Mesodermal cell (in vitro differentiated cells): ENCODE measurements around the gene CDK15.

Source experiments
- H3K27ac ChIP-seq: 2 replicates; pipeline ENCODE4 v1.7.0; 2013; ENCODE audit warnings: mild to moderate bottlenecking, low read depth, low read length, moderate library complexity; ENCODE audit not compliant: severe bottlenecking
- H3K36me3 ChIP-seq: 2 replicates; pipeline ENCODE4 v1.7.1; 2013; ENCODE audit warnings: mild to moderate bottlenecking, low read length, moderate library complexity; ENCODE audit not compliant: control insufficient read depth, insufficient read depth
- H3K4me1 ChIP-seq: one replicate; pipeline ENCODE4 v1.7.1; 2013; ENCODE audit warnings: mild to moderate bottlenecking, low read length; ENCODE audit not compliant: insufficient read depth, control insufficient read depth, poor library complexity, severe bottlenecking
- H3K4me3 ChIP-seq: 2 replicates; pipeline ENCODE4 v1.7.0; 2013; ENCODE audit warnings: low read length, control low read depth, mild to moderate bottlenecking; ENCODE audit not compliant: insufficient read depth, poor library complexity, severe bottlenecking; ENCODE audit errors: extremely low read depth
- H3K9me3 ChIP-seq: 2 replicates; pipeline ENCODE4 v1.7.1; 2013; ENCODE audit warnings: mild to moderate bottlenecking, low read length, moderate library complexity; ENCODE audit not compliant: control insufficient read depth
- WGBS, 2 experiments: methylation state at CpG; one replicate each; pipeline ENCODE4 v1.1.5; 2013; ENCODE audit warnings: missing lambda C conversion rate in 2 of 2; ENCODE audit not compliant: insufficient coverage in 2 of 2; 5-methylcytosine and 5-hydroxymethylcytosine counted together

Gene CDK15

DNA sequence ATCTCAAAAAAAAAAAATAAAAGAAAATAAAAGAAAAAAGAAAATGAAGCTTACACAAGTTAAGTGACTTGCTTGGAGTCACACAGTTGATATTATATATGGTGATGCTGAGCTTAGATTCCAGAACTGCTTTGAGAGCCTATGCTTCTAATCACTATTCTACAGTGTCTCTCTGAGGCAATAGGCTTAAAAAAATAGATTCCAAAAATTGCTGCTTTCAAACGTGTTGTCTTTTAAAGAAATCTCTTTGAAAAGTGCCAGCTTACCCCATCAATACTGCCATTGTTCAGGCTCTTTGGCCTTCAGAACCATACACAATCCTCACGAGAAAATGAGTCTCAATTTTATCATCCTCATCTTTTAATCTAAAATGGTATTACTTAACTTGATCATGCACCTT lies 102.6 kb downstream of the CDK15 start:
- WGBS, 2 experiments: 73 to 81% methylated on average over 2 of the region's 2 CpGs
- H3K9me3 ChIP-seq: no peaks in the 10 kb centered on the region
- no peaks in the 10 kb centered on the region for H3K36me3 ChIP-seq
- no peak overlapping the region for H3K27ac ChIP-seq
- no peak overlapping the region for H3K4me3 ChIP-seq
- peaks cover 27% of the 10 kb centered on the region for H3K4me1 ChIP-seq

DNA sequence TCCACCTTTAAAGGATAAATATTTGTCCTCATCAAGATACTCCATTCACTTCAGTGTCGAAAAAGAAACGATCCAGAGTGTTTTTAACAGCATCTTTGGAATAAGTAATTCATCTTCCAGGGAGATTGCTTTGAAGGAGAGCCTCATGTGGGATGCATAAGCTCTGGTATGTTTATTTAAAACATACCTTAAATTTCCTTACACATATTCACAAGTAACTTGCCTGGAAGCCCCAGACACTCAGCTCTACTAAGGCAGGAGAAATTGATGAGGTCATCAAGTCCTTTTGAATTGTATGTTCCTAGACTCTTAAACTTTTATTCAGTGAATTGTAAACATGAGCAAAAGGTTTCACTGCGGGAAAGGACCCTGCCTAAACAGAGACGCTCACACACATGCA lies 103.0 kb downstream of the CDK15 start:
- no peaks in the 10 kb centered on the region for H3K36me3 ChIP-seq
- no CpG with 5 or more reads among the region's 4 CpGs for WGBS, 2 experiments
- H3K9me3 ChIP-seq: no peaks in the 10 kb centered on the region
- H3K4me3 ChIP-seq: no peak overlapping the region
- H3K4me1 ChIP-seq: peaks cover 27% of the 10 kb centered on the region
- H3K27ac ChIP-seq: peak overlapping the region; percentile 23

DNA sequence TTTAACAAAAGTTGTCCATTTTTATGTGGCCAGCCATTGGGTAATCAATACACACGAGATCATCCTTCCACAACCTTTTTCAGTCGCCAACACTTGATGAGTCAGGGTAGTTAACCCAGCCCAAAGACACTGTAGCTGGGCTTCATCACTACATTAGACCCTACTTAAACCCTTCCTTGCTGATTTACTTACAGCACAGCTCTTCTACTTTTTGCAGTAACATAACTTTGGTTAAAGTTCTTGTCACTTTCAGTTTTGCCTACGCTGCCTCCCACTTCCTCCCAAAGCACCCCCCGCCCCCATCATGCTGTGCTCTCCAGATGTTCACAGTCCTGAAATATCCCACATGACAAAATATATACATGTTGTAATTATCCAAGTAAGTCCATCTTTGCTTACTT lies 103.6 kb downstream of the CDK15 start:
- Histone ChIP-seq H3K4me3 (no peak overlapping the region), H3K9me3 (no peaks in the 10 kb centered on the region), H3K36me3 (no peaks in the 10 kb centered on the region), H3K4me1 (peaks cover 24% of the 10 kb centered on the region), H3K27ac (no peak overlapping the region)
- 71 to 87% methylated on average over 3 to 4 of the region's 4 CpGs for WGBS, 2 experiments

DNA sequence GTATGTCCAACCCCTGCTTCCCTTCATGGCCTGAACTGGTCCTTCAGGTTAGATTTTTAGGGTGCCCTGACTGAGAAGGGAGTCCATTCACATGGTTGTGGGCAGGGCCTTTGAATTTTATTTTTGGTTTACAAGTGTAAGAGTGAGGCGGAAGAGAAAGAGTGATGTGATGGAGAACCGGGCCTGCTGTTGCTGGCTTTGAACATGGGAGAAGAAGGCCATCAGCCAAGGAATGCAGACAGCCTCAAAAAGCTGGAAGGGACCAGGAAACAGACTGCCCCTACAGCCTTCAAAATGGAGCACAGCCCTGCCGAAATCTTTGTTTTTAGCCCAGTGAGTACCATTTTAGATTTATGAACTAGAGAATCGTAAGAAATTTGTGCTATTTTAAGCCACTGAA lies 105.0 kb downstream of the CDK15 start:
- no peak overlapping the region for H3K4me3 ChIP-seq
- no peaks in the 10 kb centered on the region for H3K36me3 ChIP-seq
- H3K4me1 ChIP-seq: peaks cover 20% of the 10 kb centered on the region
- 86 to 100% methylated on average over 2 to 3 of the region's 4 CpGs for WGBS, 2 experiments
- no peak overlapping the region for H3K27ac ChIP-seq
- no peaks in the 10 kb centered on the region for H3K9me3 ChIP-seq

DNA sequence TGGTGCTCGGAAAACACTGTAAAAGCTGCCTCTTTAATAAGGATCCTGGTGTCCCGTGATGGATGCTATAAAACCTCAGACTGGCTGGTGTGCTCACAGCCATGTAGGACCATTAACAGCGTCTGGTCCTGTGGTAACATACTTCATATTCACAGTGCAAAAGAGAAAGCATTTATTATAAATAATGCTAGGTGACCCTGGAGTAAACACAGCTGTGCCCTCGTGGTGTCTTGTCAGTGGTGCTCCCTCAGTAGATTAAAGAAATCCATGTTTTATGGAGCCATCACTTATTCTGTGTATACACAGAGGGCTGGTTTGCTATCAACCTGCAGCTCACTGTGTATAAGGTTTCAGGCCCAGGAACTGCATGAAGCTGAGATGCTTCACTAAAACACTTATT lies 106.9 kb downstream of the CDK15 start:
- Histone ChIP-seq H3K4me3 (no peak overlapping the region), H3K4me1 (peaks cover 20% of the 10 kb centered on the region), H3K27ac (no peak overlapping the region), H3K9me3 (no peaks in the 10 kb centered on the region), H3K36me3 (no peaks in the 10 kb centered on the region)
- 100% methylated on average over 1 to 2 of the region's 4 CpGs for WGBS, 2 experiments

DNA sequence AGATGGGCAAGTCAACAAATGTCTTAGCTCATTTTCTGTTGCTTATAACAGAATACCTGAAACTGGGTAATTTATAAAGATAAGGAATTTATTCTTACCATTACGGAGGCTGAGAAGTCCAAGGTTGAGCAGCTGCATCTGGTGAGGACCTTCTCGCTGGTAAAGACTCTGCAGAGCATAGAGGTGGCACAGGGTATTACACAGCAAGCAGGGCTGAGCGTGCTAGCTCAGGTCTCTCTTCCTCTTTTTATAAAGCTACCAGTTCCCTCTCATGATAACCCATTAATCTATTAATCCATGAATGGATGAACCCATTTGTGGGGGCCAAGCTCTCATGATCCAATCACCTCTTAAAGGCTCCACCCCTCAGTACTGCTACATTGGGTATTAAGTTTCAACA lies 109.1 kb downstream of the CDK15 start:
- WGBS, 2 experiments: 100% methylated on average over 2 of the region's 3 CpGs; no CpG with 5 or more reads in 1 of the 2 experiments
- Histone ChIP-seq H3K36me3 (no peaks in the 10 kb centered on the region), H3K9me3 (no peaks in the 10 kb centered on the region), H3K4me3 (no peak overlapping the region), H3K4me1 (peaks cover 3% of the 10 kb centered on the region), H3K27ac (no peak overlapping the region)

DNA sequence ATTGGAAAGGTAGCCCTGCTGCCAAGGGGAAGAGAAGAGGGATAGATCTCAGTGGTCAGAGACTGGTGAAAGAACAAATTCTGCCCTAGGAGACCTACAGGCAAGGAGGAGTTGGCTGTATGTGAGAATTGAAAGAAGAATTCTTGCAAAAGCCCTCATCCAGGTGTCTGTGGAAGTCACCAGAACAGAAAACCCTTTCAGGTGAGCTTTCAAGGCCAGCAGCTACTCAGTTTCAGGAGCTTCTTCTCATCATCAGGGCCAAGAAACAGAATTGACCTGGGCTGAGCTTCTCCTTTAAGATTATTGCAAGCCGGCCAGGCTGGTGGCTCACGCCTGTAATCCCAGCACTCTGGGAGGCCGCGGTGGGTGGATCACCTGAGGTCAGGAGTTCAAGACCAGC lies 110.2 kb downstream of the CDK15 start:
- Histone ChIP-seq H3K4me1 (no peaks in the 10 kb centered on the region), H3K4me3 (no peak overlapping the region), H3K36me3 (no peaks in the 10 kb centered on the region), H3K27ac (no peak overlapping the region), H3K9me3 (no peaks in the 10 kb centered on the region)
- WGBS, 2 experiments: 98 to 100% methylated on average over 3 to 4 of the region's 4 CpGs

DNA sequence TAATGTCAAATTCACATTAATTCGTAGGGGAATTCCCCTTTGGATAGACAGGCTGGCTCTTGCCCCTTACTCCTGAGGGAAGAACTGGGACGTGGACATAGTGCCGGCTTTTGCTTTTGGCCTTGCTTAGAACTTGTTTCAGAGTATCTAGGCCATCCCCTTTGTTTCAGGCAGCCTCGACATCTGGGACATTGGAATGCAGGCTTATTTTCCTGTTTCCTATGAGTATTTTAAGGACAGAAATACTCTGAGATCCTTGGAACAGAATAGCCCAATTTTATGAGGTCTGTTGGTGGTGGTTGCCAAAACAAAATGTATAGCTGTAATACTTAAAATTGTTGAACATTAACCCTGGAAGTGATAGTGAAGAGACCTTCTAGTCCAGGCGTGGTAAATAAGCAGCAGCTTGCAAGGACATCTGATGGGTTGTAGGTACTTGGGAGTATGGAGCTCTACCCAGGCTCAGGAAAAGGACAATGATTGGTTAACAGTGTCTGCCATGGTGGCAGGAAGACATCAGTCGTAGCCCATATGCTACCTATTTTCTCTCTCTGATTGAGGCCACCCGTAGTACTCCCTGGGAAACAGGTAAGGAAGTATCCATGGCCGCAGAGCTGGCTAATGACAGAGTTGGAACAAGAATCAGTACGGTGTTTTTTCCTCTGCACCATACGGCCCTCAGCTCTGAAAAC lies 112.4 kb downstream of the CDK15 start:
- Histone ChIP-seq H3K4me1 (no peaks in the 10 kb centered on the region), H3K36me3 (no peaks in the 10 kb centered on the region), H3K27ac (no peak overlapping the region), H3K9me3 (no peaks in the 10 kb centered on the region), H3K4me3 (no peak overlapping the region)
- 91 to 94% methylated on average over 9 to 10 of the region's 10 CpGs for WGBS, 2 experiments

DNA sequence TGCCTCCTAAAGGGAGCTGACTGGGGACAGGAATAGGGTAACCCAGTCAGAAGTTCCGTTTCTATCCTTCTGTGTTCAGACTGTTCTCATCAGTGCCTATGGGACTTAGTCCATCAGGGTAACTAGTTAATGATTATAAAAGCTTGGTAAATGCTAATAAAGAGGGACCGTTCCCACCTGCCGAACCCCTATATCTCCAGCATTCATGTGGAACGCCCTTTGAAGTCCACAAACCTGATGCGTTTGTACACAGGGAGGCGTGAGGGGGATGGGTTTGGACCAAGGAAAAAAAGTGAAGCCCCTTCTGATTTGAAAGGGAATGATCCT lies 112.9 kb downstream of the CDK15 start:
- Histone ChIP-seq H3K27ac (no peak overlapping the region), H3K36me3 (no peaks in the 10 kb centered on the region), H3K9me3 (no peaks in the 10 kb centered on the region), H3K4me3 (no peak overlapping the region), H3K4me1 (no peaks in the 10 kb centered on the region)
- WGBS, 2 experiments: 83 to 95% methylated on average over 2 to 4 of the region's 6 CpGs

DNA sequence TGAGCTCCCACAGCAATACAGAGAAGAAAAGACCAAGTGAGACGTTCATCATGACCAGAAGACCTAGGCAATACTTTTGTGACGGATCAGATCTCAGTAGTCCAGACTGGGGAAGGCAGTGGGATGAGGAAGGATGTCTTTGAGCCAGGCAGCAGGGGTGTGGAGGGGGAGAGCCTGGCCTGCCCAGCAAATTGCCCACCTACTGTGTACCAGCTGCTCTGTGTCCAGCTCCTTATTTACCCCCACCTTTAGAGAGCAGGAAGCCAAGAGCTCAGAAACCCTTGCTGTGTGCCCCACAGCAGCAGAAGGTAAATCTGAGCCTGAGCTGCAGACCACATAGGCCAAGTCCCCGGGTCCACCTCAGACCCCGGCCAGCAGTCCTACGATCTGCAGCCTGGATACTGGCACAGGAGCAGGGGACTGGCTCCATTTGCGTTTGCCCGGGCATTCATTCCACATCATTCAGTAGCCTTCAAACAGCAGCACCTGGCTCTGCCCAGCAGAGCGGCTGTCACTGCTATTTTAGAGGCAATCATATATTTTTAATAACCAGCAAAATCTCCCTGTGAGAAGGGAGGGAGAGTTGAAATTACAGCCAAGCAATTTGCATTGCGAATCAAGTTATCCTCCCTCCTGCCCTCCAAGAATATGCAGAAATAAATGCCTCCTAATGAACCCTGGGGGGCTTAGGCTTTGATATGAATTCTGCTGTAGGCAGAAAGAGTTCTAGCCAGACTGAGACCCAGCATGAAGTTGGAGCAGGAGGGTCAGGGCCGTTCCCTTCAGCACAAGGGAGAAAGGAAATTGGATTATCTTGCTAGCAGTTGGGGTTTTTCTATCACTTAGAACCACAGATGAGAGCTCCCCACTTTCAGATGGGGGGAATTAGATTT lies 117.3 kb downstream of the CDK15 start:
- WGBS, 2 experiments: 66 to 73% methylated on average over 5 to 7 of the region's 10 CpGs
- Histone ChIP-seq H3K4me3 (no peak overlapping the region), H3K4me1 (no peaks in the 10 kb centered on the region), H3K9me3 (no peaks in the 10 kb centered on the region), H3K27ac (no peak overlapping the region), H3K36me3 (no peaks in the 10 kb centered on the region)

DNA sequence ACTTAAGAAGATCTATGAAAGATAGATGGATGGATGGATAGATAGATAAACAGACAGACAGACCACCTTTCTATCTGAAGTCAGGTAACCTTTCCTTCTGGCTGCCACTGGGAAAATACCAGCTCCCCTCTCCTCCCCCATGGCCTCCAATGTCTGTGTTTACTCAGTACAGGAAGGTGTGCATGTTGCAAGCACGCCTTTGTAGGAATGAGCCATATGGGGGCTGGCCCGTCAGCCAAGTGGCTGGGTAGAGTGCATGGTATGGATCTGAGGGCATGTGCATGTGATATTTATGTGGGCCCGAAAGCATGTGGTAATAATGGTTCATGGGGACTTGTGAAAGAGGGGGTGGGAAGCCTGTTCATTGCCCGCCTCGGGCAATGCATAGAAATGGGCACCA lies 118.1 kb downstream of the CDK15 start:
- H3K4me3 ChIP-seq: no peak overlapping the region
- WGBS, 2 experiments: 79 to 92% methylated on average over 3 to 5 of the region's 5 CpGs
- no peaks in the 10 kb centered on the region for H3K36me3 ChIP-seq
- H3K9me3 ChIP-seq: no peaks in the 10 kb centered on the region
- H3K4me1 ChIP-seq: no peaks in the 10 kb centered on the region
- no peak overlapping the region for H3K27ac ChIP-seq
